Measurements from ENCODE around the gene SLC38A9. TPM values are rescaled to one million over a fixed set of nuclear protein-coding genes. Genes with fewer than 3 reads are reported as not detected.

The SLC38A9 gene
- total and polyA plus RNA-seq, 2 of the 8 experiments (the other 6 are each of a cell fraction or from before 2014, with no cell fraction given), result 29.2 to 43.7 TPM

DNA sequence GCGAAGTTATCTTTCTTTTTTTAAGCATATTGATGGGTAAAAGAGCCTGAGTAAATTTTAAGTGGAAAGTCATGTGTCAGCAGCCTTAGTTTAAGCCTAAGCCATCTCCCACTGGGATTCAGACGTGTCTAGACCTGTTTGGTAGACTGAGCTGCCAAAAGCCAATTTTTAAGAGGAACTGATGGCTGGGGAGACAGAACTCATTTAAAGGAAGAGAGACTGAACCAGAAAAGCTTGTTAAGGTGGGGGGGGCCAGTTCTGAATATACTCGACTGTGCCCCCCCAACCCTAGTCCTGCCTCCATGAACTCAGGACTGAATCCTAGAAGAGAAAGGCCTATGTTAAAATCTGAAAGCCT, 119.0 kb downstream of the SLC38A9 start:
- H3K27ac ChIP-seq (ENCODE audit: low read depth, low read length), result no peak overlapping the region
- no peaks in the 10 kb centered on the region for H3K36me3 ChIP-seq (ENCODE audit: control insufficient read depth in 2 of 4, insufficient read depth in 4 of 4, low read length in 3 of 4)
- no peaks in the 10 kb centered on the region for H3K79me1 ChIP-seq (ENCODE audit: low read depth, low read length)
- no peaks in the 10 kb centered on the region; a peak in 1 of 7 replicates for H3K4me1 ChIP-seq (replicated peaks in 1 of 4; ENCODE audit: control insufficient read depth in 3 of 4, insufficient read depth in 4 of 4, low read length in 3 of 4)
- 87% methylated on average over 3 of the region's 3 CpGs; no CpG with 5 or more reads in 1 of the 2 experiments for WGBS, 2 experiments (ENCODE audit: extremely low coverage in 1 of 2, insufficient coverage in 1 of 2, insufficient read length in 1 of 2, insufficient replicate concordance in 2 of 2, low coverage in 1 of 2, low lambda C conversion rate in 2 of 2, missing lambda C conversion rate in 1 of 2)
- no peak overlapping the region for H2BK15ac ChIP-seq (ENCODE audit: low read length)
- no peak overlapping the region for H3K56ac ChIP-seq (replicated peaks; ENCODE audit: insufficient read length, low read depth, low read length)
- H4K5ac ChIP-seq (ENCODE audit: insufficient read length, low read depth, low read length), result no peak overlapping the region
- H2AK5ac ChIP-seq (ENCODE audit: low read depth, low read length), result no peak overlapping the region
- H4K20me1 ChIP-seq (replicated peaks in 1 of 2; ENCODE audit: control insufficient read depth in 1 of 2, insufficient read depth in 2 of 2, low read length in 2 of 2), result no peaks in the 10 kb centered on the region
- no peak overlapping the region for H3K23ac ChIP-seq (ENCODE audit: insufficient read length)
- no peaks in the 10 kb centered on the region for H3K9me3 ChIP-seq (ENCODE audit: insufficient read depth in 2 of 2, low read depth in 1 of 2, low read length in 1 of 2)
- H4K91ac ChIP-seq (replicated peaks; ENCODE audit: insufficient read length, low read length), result no peak overlapping the region
- no peaks in the 10 kb centered on the region for H3K23me2 ChIP-seq (ENCODE audit: low read depth, low read length)
- CTCF ChIA-PET (ENCODE audit: partially characterized antibody), result interaction anchor here (0.5 kb wide), 1 partner anchor 70 kb away, joined by 4 read pairs; no protein-coding TSS in a partner anchor
- H3K79me2 ChIP-seq (ENCODE audit: control insufficient read depth in 1 of 2, insufficient read depth in 2 of 2, low read length in 2 of 2), result no peaks in the 10 kb centered on the region
- no peak overlapping the region for H3K9ac ChIP-seq (replicated peaks in 1 of 4; ENCODE audit: extremely low read depth in 1 of 4, low read depth in 3 of 4, low read length in 3 of 4)
- no peak overlapping the region for H3K18ac ChIP-seq (ENCODE audit: extremely low read depth, low read length)
- no peak overlapping the region for H3K4ac ChIP-seq (replicated peaks; ENCODE audit: insufficient read length, low read depth, low read length)
- DNase-seq (ENCODE audit: low read depth in 1 of 2, low spot score in 2 of 2), result no peak
- no peak overlapping the region for H3K14ac ChIP-seq (ENCODE audit: insufficient read length)
- H2AFZ ChIP-seq (ENCODE audit: low read length), result no peak overlapping the region
- no peak overlapping the region for H2BK20ac ChIP-seq (ENCODE audit: low read length)
- no peak overlapping the region for H3K4me3 ChIP-seq (ENCODE audit: extremely low read depth in 1 of 4, insufficient read depth in 2 of 4, low read depth in 3 of 4, low read length in 4 of 4)
- no peak overlapping the region for H2BK12ac ChIP-seq (ENCODE audit: low read depth, low read length)
- H3K27me3 ChIP-seq (replicated peaks in 1 of 4; ENCODE audit: control insufficient read depth in 3 of 4, extremely low read depth in 1 of 4, insufficient read depth in 3 of 4, low read length in 3 of 4), result no peaks in the 10 kb centered on the region
- H2BK120ac ChIP-seq (replicated peaks; ENCODE audit: low read depth, low read length), result no peak overlapping the region
- no peak overlapping the region for H2BK5ac ChIP-seq (ENCODE audit: low read depth, low read length)
- no peak overlapping the region for H3K4me2 ChIP-seq (ENCODE audit: insufficient read depth in 1 of 2, low read depth in 2 of 2, low read length in 2 of 2)
- FAIRE-seq, result no peak
- TF ChIP-seq GABPA (IDR thresholded peaks at IDR 0.05; ENCODE audit: borderline replicate concordance, insufficient read depth, low read length), result no peak
- TF ChIP-seq POLR2A (IDR thresholded peaks at IDR 0.05; ENCODE audit: control extremely low read depth in 1 of 2, low read depth in 2 of 2, low read length in 2 of 2), result no peak
- no peak for TF ChIP-seq BACH1 (IDR thresholded peaks at IDR 0.05; ENCODE audit: low read length)
- no peak overlapping the region for H4K8ac ChIP-seq (ENCODE audit: extremely low read depth, insufficient read depth, low read length)
- POLR2A ChIA-PET (ENCODE audit: partially characterized antibody), result interaction anchor here (1.0 kb wide), 1 partner anchor 19 kb away, joined by 3 read pairs; no protein-coding TSS in a partner anchor

All from H1 (cell line).